Astrocyte of the spinal cord (primary cell): ENCODE data around the gene LAMTOR4.
A peak's percentile ranks its signal among the peaks of the same experiment; 100 is the strongest.
"Not testable (repeated sequence)": the region's sequence is repeated elsewhere in the genome, so short reads cannot be mapped to it uniquely, and the experiment has no call there.

Experiments used
- DNase-seq: peaks from one replicate; pipeline ENCODE4 v3.0.0; 2011; ENCODE audit warnings: low read depth, low spot score
- H3K4me3 ChIP-seq: 2 replicates; pipeline ENCODE4 v1.5.1; 2011; ENCODE audit warnings: low read depth, mild to moderate bottlenecking, low read length, moderate library complexity
- in situ Hi-C: cut with HindIII; loops from 2 replicates; pipeline ENCODE4 v1.10.0; 2017; ENCODE audit warnings: low sequenced_read_pairs
- TF ChIP-seq, protein P1 (sequence below): IDR thresholded peaks from 2 replicates; pipeline ENCODE4 v1.5.1; 2012; ENCODE audit warnings: low read depth, mild to moderate bottlenecking, low read length, inconsistent platforms

LAMTOR4 gene

DNA sequence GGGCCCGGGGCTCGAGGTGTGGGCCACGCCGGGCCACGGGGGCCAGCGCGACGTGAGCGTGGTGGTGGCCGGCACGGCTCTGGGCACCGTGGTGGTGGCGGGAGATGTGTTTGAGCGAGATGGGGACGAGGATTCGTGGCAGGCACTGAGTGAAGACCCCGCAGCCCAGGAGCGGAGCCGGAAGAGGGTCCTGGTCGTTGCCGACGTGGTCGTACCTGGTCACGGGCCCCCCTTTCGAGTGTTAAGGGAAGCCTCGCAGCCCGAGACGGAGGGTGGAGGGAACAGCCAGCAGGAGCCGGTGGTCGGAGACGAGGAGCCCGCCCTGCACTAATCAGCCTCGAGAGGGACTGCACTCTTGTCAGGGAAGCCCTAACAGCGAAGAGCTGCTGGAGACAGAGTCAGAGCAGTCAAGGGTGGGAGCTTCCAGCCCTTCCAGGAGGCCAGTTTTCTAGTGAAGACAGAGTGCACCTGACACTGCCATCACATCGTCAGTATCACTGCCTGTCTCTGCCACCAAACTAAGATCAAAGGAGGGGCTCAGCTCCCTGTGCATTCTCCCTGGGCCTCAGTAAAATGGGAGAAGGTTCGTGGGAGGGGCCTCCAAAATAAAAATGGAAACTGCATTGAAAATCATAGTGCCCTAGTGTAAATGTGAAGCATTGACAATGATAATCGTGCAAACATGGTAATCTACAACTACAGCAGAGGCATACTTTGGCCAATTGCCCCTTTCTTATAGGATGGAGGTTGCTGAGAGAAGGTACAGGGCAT, 20.7 kb upstream of the LAMTOR4 start:
- TF ChIP-seq, protein P1, sequence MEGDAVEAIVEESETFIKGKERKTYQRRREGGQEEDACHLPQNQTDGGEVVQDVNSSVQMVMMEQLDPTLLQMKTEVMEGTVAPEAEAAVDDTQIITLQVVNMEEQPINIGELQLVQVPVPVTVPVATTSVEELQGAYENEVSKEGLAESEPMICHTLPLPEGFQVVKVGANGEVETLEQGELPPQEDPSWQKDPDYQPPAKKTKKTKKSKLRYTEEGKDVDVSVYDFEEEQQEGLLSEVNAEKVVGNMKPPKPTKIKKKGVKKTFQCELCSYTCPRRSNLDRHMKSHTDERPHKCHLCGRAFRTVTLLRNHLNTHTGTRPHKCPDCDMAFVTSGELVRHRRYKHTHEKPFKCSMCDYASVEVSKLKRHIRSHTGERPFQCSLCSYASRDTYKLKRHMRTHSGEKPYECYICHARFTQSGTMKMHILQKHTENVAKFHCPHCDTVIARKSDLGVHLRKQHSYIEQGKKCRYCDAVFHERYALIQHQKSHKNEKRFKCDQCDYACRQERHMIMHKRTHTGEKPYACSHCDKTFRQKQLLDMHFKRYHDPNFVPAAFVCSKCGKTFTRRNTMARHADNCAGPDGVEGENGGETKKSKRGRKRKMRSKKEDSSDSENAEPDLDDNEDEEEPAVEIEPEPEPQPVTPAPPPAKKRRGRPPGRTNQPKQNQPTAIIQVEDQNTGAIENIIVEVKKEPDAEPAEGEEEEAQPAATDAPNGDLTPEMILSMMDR: no peak
- in situ Hi-C loops: no loop called here
- H3K4me3 ChIP-seq: peak overlapping the region; percentile 81
- DNase-seq: no peak

DNA sequence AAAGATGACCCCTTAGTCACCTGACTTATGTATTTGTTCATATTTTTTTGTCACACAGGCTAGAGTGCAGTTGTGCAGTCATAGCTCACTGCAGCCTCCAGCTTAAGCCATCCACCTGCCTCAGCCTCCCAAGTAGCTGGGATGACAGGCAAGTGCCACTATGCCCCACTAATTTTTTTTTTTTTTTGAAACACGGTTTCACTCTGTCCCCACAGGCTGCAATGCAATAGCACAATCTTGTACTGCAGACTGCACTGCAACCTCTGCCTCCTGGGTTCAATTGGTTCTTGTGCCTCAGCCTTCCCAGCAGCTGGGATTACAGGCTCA, 20.1 kb upstream of the LAMTOR4 start:
- in situ Hi-C loops: no loop called here
- H3K4me3 ChIP-seq: no peak overlapping the region
- DNase-seq: no peak
- TF ChIP-seq, protein P1: no peak

DNA sequence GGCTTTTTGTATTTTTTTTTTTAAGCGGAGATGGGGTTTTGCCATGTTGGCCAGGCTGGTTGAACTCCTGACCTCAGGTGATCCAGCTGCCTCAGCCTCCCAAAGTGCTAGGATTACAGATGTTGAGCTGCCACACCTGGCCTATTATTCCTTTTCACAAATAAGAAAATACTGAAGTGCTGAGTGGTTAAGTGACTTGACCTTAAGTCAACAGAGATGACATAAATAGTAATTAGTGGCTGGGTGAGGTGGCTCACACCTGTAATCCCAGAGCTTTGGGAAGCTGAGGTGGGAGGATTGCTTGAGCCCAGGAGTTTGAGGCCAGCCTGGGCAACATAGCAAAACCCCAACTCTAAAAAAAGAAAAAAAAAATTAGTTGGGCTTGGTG, 18.5 kb upstream of the LAMTOR4 start:
- H3K4me3 ChIP-seq, DNase-seq, in situ Hi-C loops: not testable (repeated sequence)

DNA sequence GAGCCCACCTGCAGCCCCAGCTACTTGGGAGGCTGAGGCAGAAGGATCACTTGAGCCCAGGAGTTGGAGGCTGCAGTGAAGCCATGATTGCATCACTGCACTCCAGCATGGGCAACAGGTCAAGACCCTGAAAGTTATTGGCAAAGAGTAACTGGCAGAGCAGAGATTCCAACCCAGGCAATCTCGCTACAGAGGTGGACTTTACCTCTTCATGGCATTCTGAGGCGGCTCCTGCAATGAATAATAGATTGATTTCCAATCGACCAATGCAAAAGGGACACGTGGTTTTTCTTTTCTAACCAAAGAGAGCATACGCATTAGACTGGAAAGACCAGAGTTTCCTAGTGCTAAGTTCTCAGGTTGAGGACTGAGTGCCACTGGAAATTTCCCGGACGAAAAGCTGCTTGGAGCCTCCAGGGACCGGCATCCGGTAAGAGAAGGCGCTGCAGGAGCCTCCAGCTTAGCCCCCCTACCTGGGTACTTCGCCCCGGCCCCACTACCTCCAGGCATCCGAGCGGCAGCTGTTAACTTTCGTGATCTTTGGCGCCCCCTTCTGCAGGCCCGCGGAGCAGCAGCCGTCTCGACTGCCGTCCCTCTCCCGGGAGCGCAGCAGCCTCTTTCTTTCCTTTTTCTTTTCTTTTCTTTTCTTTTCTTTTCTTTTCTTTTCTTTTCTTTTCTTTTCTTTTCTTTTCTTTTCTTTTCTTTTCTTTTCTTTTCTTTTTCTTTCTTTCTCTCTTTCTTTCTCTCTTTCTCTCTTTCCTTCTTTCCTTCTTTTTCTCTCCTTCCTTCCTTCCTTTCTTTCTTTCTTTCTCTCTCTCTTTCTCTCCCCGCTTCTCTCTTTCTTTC, 17.9 kb upstream of the LAMTOR4 start:
- peak; percentile 48 for DNase-seq
- TF ChIP-seq, protein P1: peak; percentile 85
- in situ Hi-C loops: no loop called here
- H3K4me3 ChIP-seq: no peak overlapping the region

DNA sequence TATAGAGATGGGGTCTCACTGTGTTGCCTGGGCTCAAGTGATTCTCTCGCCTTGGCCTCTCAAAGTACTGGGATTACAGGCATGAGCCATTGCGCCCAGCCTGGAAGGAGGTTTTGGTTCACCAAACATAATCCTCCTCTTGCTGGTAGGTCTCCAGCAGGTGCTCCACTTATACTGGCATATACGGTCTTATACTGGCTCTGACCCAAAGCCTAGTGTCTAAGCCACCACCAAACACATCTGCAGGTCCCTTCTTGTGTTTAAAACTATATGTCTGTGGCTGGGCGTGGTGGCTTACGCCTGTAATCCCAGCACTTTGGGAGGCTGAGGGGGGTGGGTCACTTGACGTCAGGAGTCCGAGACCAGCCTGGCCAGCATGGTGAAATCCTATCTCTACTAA, 16.6 kb upstream of the LAMTOR4 start:
- in situ Hi-C loops: no loop called here
- H3K4me3 ChIP-seq: no peak overlapping the region
- TF ChIP-seq, protein P1: no peak
- DNase-seq: no peak

DNA sequence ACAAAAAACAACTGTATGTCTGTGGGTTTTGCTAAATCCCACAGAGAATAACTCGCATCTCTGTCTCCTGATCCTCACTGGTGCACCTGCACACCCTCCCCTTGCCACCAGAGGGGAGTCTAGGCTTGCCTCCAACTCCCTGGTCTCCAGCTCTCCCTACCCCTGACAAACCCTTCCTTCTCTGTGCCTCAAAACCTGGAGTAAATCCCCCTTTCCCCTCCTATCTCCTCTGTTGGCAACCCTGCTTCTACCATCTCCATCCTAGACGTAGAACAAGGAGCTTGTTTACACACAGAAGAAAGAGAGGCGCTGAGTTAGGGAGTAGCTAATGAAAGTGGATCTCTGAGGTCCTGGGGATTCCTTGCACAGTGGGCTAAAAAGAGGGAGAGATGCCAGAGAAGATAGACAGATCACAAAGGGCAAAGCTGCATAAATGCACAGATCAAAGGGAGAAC, 16.0 kb upstream of the LAMTOR4 start:
- TF ChIP-seq, protein P1: peak; percentile 95
- H3K4me3 ChIP-seq: no peak overlapping the region
- DNase-seq: peak; percentile 55
- in situ Hi-C loops: no loop called here
